ENCODE data around the gene CPAMD8.
"Not testable (repeated sequence)": the region's sequence is repeated elsewhere in the genome, so short reads cannot be mapped to it uniquely, and the experiment has no call there.

CPAMD8 gene

GRCh38 chr19:16878181-16878965 lies 148.2 kb downstream of the CPAMD8 start:
- no peak for DNase-seq (ENCODE audit: extremely low read depth in 1 of 2, low read depth in 1 of 2)

- DNase-seq (ENCODE audit: extremely low read depth in 1 of 2, low read depth in 1 of 2) = no peak
Measured at GRCh38 chr19:16877581-16877980, 149.0 kb downstream of the CPAMD8 start.

GRCh38 chr19:16876904-16877361 lies 149.7 kb downstream of the CPAMD8 start:
- DNase-seq (ENCODE audit: extremely low read depth in 1 of 2, low read depth in 1 of 2) = no peak

- DNase-seq (ENCODE audit: extremely low read depth in 1 of 2, low read depth in 1 of 2) = no peak
Measured at GRCh38 chr19:16875584-16876555, 150.7 kb downstream of the CPAMD8 start.

- DNase-seq (ENCODE audit: extremely low read depth in 1 of 2, low read depth in 1 of 2) = not testable (repeated sequence)
Measured at GRCh38 chr19:16874978-16875299, 151.7 kb downstream of the CPAMD8 start.

- DNase-seq (ENCODE audit: extremely low read depth in 1 of 2, low read depth in 1 of 2) = no peak
Measured at GRCh38 chr19:16874250-16874977, 152.2 kb downstream of the CPAMD8 start.

- DNase-seq (ENCODE audit: extremely low read depth in 1 of 2, low read depth in 1 of 2) = no peak
Measured at GRCh38 chr19:16873594-16873993, 153.0 kb downstream of the CPAMD8 start.

- DNase-seq (ENCODE audit: extremely low read depth in 1 of 2, low read depth in 1 of 2) = no peak
Measured at GRCh38 chr19:16872728-16873127, 153.9 kb downstream of the CPAMD8 start.

GRCh38 chr19:16871871-16872270 lies 154.7 kb downstream of the CPAMD8 start:
- DNase-seq (ENCODE audit: extremely low read depth in 1 of 2, low read depth in 1 of 2) = no peak

GRCh38 chr19:16869331-16869972 lies 157.2 kb downstream of the CPAMD8 start:
- DNase-seq (ENCODE audit: extremely low read depth in 1 of 2, low read depth in 1 of 2) = no peak

GRCh38 chr19:16868423-16869130 lies 158.0 kb downstream of the CPAMD8 start:
- no peak for DNase-seq (ENCODE audit: extremely low read depth in 1 of 2, low read depth in 1 of 2)

GRCh38 chr19:16867211-16867610 lies 159.4 kb downstream of the CPAMD8 start:
- DNase-seq (ENCODE audit: extremely low read depth in 1 of 2, low read depth in 1 of 2) = no peak

- no peak for DNase-seq (ENCODE audit: extremely low read depth in 1 of 2, low read depth in 1 of 2)
Measured at GRCh38 chr19:16862826-16863415, 163.7 kb downstream of the CPAMD8 start.

GRCh38 chr19:16861834-16862233 lies 164.8 kb downstream of the CPAMD8 start:
- no peak for DNase-seq (ENCODE audit: extremely low read depth in 1 of 2, low read depth in 1 of 2)

- DNase-seq (ENCODE audit: extremely low read depth in 1 of 2, low read depth in 1 of 2) = no peak
Measured at GRCh38 chr19:16861011-16861410, 165.6 kb downstream of the CPAMD8 start.

GRCh38 chr19:16860118-16860517 lies 166.5 kb downstream of the CPAMD8 start:
- DNase-seq (ENCODE audit: extremely low read depth in 1 of 2, low read depth in 1 of 2) = no peak

GRCh38 chr19:16859626-16860025 lies 167.0 kb downstream of the CPAMD8 start:
- DNase-seq (ENCODE audit: extremely low read depth in 1 of 2, low read depth in 1 of 2) = no peak

- DNase-seq (ENCODE audit: extremely low read depth in 1 of 2, low read depth in 1 of 2) = no peak
Measured at GRCh38 chr19:16856091-16856490, 170.5 kb downstream of the CPAMD8 start.

GRCh38 chr19:16853066-16853465 lies 173.5 kb downstream of the CPAMD8 start:
- DNase-seq (ENCODE audit: extremely low read depth in 1 of 2, low read depth in 1 of 2) = no peak
